HepG2 (cell line): ENCODE results near the gene SLC6A14. TPM values are rescaled to one million over a fixed set of nuclear protein-coding genes. Genes with fewer than 3 reads are reported as not detected.

ENCODE experiments used
- ARID3A ChIP-seq: IDR thresholded peaks from 2 replicates; pipeline ENCODE4 v1.6.1; 2012; ENCODE audit warnings: low read depth, low read length, improper control_type of control experiment
- CEBPB ChIP-seq: IDR thresholded peaks from 2 replicates; pipeline ENCODE4 v1.6.1; 2011; ENCODE audit warnings: low read depth, low read length, improper control_type of control experiment, borderline replicate concordance
- HOXD1 ChIP-seq: sonication (generic); formaldehyde crosslinking; IDR thresholded peaks from 2 replicates; pipeline ENCODE4 v1.5.0; 2020; ENCODE audit warnings: missing genetic modification reagents
- KLF11 ChIP-seq: IDR thresholded peaks from 2 replicates; pipeline ENCODE4 v1.6.1; 2016; ENCODE audit warnings: missing compliant biosample characterization
- MAF1 ChIP-seq: sonication (generic); formaldehyde crosslinking; IDR thresholded peaks from 2 replicates; pipeline ENCODE4 v1.5.0; 2020; ENCODE audit warnings: missing genetic modification reagents, borderline replicate concordance
- MAFG ChIP-seq: sonication (generic); formaldehyde crosslinking; IDR thresholded peaks from 2 replicates; pipeline ENCODE4 v1.5.1; 2020; ENCODE audit warnings: mild to moderate bottlenecking, missing genetic modification reagents
- NFATC3 ChIP-seq: sonication (generic); formaldehyde crosslinking; IDR thresholded peaks from 2 replicates; pipeline ENCODE4 v1.5.1; 2020; ENCODE audit warnings: mild to moderate bottlenecking, missing genetic modification reagents
- NR2F2 ChIP-seq: IDR thresholded peaks from 2 replicates; pipeline ENCODE4 v1.6.1; 2012; ENCODE audit warnings: low read depth, inconsistent platforms, borderline replicate concordance
- PBX3 ChIP-seq: sonication (generic); formaldehyde crosslinking; IDR thresholded peaks from 2 replicates; pipeline ENCODE4 v1.8.1; 2023; ENCODE audit warnings: missing genetic modification reagents, inconsistent platforms, borderline replicate concordance
- PREB ChIP-seq: sonication (generic); formaldehyde crosslinking; IDR thresholded peaks from 2 replicates; pipeline ENCODE4 v1.4.0; 2020; ENCODE audit warnings: missing genetic modification reagents
- RXRA ChIP-seq: sonication (generic); formaldehyde crosslinking; IDR thresholded peaks from 2 replicates; pipeline ENCODE4 v1.5.1; 2020; ENCODE audit warnings: missing genetic modification reagents
- SAP130 ChIP-seq: IDR thresholded peaks from 2 replicates; pipeline ENCODE4 v1.6.1; 2016; ENCODE audit warnings: low read depth
- ZKSCAN1 ChIP-seq: fragments of 150-350 bp; IDR thresholded peaks from 2 replicates; pipeline ENCODE4 v1.6.1; 2014; ENCODE audit warnings: low read length
- ZNF12 ChIP-seq: sonication (generic); formaldehyde crosslinking; IDR thresholded peaks from 2 replicates; pipeline ENCODE4 v1.5.0; 2020; ENCODE audit warnings: missing genetic modification reagents
- ZNF296 ChIP-seq: sonication (generic); formaldehyde crosslinking; conservative IDR thresholded peaks from 2 replicates; pipeline ENCODE4 v1.5.0; 2020; ENCODE audit warnings: mild to moderate bottlenecking, missing genetic modification reagents
- ZNF383 ChIP-seq: sonication (generic); formaldehyde crosslinking; IDR thresholded peaks from 2 replicates; pipeline ENCODE4 v1.4.0; 2020; ENCODE audit warnings: missing genetic modification reagents, mild to moderate bottlenecking, borderline replicate concordance
- ZNF432 ChIP-seq: sonication (generic); formaldehyde crosslinking; IDR thresholded peaks from 2 replicates; pipeline ENCODE4 v1.5.0; 2020; ENCODE audit warnings: missing genetic modification reagents, mild to moderate bottlenecking, borderline replicate concordance
- ZNF460 ChIP-seq: sonication (generic); formaldehyde crosslinking; IDR thresholded peaks from 2 replicates; pipeline ENCODE4 v1.5.1; 2020; ENCODE audit warnings: missing genetic modification reagents, mild to moderate bottlenecking, borderline replicate concordance
- ZNF737 ChIP-seq: sonication (generic); formaldehyde crosslinking; IDR thresholded peaks from 2 replicates; pipeline ENCODE4 v1.5.0; 2020; ENCODE audit warnings: missing genetic modification reagents, mild to moderate bottlenecking, borderline replicate concordance
- ZNF83 ChIP-seq: sonication (generic); formaldehyde crosslinking; IDR thresholded peaks from 2 replicates; pipeline ENCODE4 v1.4.0; 2020; ENCODE audit warnings: missing genetic modification reagents, mild to moderate bottlenecking, borderline replicate concordance
- ZNF841 ChIP-seq: sonication (generic); formaldehyde crosslinking; IDR thresholded peaks from 2 replicates; pipeline ENCODE4 v1.8.1; 2023; ENCODE audit warnings: missing genetic modification reagents, borderline replicate concordance
- ZSCAN9 ChIP-seq: IDR thresholded peaks from 2 replicates; pipeline ENCODE4 v1.6.1; 2016; ENCODE audit warnings: borderline replicate concordance
- polyA plus RNA-seq, 8 experiments: library from polyadenylated mRNA; depleted of rRNA in 3 of 8; stranded (reverse) in 7 of 8; unstranded in 1 of 8; fragments of >200 nt; fragmentation: Illumina TruSeq in 4 of 8; extraction: Trizol in 4 of 8; gene quantifications; 2 replicates each; pipeline versions ENCODE4 v1.2.1 to v1.2.3, GENCODE V29; 2011 to 2016; ENCODE audit warnings: low read depth in 4 of 8, missing spikeins in 1 of 8, mixed read lengths in 1 of 8; ENCODE audit not compliant: insufficient read depth in 1 of 8
- total RNA-seq, 5 experiments: library from RNA; depleted of rRNA; stranded (reverse); fragments of >200 nt; fragmentation: Illumina TruSeq; extraction: Trizol; gene quantifications; 2 replicates each; pipeline ENCODE4 v1.2.3, GENCODE V29; 2016; ENCODE audit warnings: low read depth in 1 of 5
- TF ChIP-seq, protein P1 (sequence below): fragments of 450-650 bp; IDR thresholded peaks from 2 replicates; pipeline ENCODE4 v1.6.1; 2017; ENCODE audit warnings: mild to moderate bottlenecking
- TF ChIP-seq, protein P2 (sequence below): sonication (generic); formaldehyde crosslinking; IDR thresholded peaks from 2 replicates; pipeline ENCODE4 v1.8.0; 2022; ENCODE audit warnings: mild to moderate bottlenecking, missing genetic modification reagents; ENCODE audit not compliant: insufficient replicate concordance

SLC6A14 gene
- total and polyA plus RNA-seq, 2 of the 13 experiments (the other 11 are each of a cell fraction or from before 2014, with no cell fraction given): 22.6 to 70.2 TPM

GRCh38 chrX:116436358-116436816, at the start of gene SLC6A14 (continued):
- TF ChIP-seq ZNF83 (CRISPR knock-in tag): no peak
- no peak for TF ChIP-seq PBX3 (CRISPR knock-in tag)
- TF ChIP-seq ZKSCAN1: no peak
- TF ChIP-seq ZNF460 (CRISPR knock-in tag): no peak
- no peak for TF ChIP-seq ZSCAN9 (CRISPR knock-in tag)
- no peak for TF ChIP-seq ZNF296 (CRISPR knock-in tag)
- no peak for TF ChIP-seq ZNF383 (CRISPR knock-in tag)
- TF ChIP-seq ZNF12 (CRISPR knock-in tag): no peak
- TF ChIP-seq CEBPB: 0 out of 2 replicates have a peak, but pooled peaks have one; percentile 1
- TF ChIP-seq, protein P1, sequence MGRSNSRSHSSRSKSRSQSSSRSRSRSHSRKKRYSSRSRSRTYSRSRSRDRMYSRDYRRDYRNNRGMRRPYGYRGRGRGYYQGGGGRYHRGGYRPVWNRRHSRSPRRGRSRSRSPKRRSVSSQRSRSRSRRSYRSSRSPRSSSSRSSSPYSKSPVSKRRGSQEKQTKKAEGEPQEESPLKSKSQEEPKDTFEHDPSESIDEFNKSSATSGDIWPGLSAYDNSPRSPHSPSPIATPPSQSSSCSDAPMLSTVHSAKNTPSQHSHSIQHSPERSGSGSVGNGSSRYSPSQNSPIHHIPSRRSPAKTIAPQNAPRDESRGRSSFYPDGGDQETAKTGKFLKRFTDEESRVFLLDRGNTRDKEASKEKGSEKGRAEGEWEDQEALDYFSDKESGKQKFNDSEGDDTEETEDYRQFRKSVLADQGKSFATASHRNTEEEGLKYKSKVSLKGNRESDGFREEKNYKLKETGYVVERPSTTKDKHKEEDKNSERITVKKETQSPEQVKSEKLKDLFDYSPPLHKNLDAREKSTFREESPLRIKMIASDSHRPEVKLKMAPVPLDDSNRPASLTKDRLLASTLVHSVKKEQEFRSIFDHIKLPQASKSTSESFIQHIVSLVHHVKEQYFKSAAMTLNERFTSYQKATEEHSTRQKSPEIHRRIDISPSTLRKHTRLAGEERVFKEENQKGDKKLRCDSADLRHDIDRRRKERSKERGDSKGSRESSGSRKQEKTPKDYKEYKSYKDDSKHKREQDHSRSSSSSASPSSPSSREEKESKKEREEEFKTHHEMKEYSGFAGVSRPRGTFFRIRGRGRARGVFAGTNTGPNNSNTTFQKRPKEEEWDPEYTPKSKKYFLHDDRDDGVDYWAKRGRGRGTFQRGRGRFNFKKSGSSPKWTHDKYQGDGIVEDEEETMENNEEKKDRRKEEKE: no peak
- no peak for TF ChIP-seq NFATC3 (CRISPR knock-in tag)
- TF ChIP-seq MAF1 (CRISPR knock-in tag): no peak
- TF ChIP-seq ZNF432: no peak
- TF ChIP-seq, protein P2, sequence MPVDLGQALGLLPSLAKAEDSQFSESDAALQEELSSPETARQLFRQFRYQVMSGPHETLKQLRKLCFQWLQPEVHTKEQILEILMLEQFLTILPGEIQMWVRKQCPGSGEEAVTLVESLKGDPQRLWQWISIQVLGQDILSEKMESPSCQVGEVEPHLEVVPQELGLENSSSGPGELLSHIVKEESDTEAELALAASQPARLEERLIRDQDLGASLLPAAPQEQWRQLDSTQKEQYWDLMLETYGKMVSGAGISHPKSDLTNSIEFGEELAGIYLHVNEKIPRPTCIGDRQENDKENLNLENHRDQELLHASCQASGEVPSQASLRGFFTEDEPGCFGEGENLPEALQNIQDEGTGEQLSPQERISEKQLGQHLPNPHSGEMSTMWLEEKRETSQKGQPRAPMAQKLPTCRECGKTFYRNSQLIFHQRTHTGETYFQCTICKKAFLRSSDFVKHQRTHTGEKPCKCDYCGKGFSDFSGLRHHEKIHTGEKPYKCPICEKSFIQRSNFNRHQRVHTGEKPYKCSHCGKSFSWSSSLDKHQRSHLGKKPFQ: no peak
- no peak for TF ChIP-seq RXRA (CRISPR knock-in tag)
- TF ChIP-seq ZNF737 (CRISPR knock-in tag): no peak
- TF ChIP-seq ARID3A: no peak
- 0 out of 2 replicates have a peak, but pooled peaks have one; percentile 14 for TF ChIP-seq SAP130 (CRISPR knock-in tag)
- no peak for TF ChIP-seq KLF11
- no peak for TF ChIP-seq HOXD1 (CRISPR knock-in tag)
- TF ChIP-seq PREB (CRISPR knock-in tag): no peak
- TF ChIP-seq ZNF841 (CRISPR knock-in tag): no peak
- no peak for TF ChIP-seq MAFG (CRISPR knock-in tag)
- TF ChIP-seq NR2F2: no peak
